GM10248 (cell line): ENCODE measurements around the gene ZBED4.

Experiments
- CTCF ChIA-PET: fragments of 300-600 bp; sonication (Branson Sonifier 250); formaldehyde crosslinking; extraction: SDS; loops from one replicate; lab custom pipeline; 2021; ENCODE audit warnings: antibody characterized with exemption; lab: Yijun Ruan, JAX
- POLR2A ChIA-PET: fragments of 350-650 bp; sonication (Branson Sonifier 250); formaldehyde crosslinking; extraction: SDS; loops from one replicate; lab custom pipeline; 2020; ENCODE audit warnings: antibody characterized with exemption; lab: Yijun Ruan, JAX
- DNase-seq: peaks from one replicate; pipeline ENCODE4 v3.0.0; 2012; ENCODE audit errors: extremely low spot score
- TF ChIP-seq, protein P1 (sequence below): IDR thresholded peaks from 2 replicates; pipeline ENCODE4 v1.5.1; 2012; ENCODE audit warnings: mild to moderate bottlenecking, low read depth; ENCODE audit errors: extremely low read depth, missing control alignments, control extremely low read depth

The ZBED4 gene

DNA sequence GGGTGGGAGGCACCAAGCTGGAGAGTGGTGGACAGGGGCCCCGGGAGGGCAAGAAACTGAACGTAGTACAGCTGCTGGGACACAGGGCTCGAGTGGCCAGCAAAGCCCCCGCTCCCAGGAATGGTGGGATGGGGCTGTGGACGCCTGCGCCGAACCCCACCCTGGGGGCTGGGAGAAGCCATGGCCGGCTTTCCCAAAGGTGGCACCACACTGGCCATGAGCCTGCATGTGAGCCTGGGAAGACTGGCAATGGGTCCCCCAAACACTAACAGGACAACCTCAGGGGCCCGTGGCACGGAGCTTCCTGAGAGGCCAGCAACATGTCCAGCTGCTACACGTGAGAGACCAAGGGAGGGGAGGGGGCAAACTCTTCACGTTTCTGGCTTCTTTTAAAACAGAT lies 60.6 kb downstream of the ZBED4 start:
- TF ChIP-seq, protein P1, sequence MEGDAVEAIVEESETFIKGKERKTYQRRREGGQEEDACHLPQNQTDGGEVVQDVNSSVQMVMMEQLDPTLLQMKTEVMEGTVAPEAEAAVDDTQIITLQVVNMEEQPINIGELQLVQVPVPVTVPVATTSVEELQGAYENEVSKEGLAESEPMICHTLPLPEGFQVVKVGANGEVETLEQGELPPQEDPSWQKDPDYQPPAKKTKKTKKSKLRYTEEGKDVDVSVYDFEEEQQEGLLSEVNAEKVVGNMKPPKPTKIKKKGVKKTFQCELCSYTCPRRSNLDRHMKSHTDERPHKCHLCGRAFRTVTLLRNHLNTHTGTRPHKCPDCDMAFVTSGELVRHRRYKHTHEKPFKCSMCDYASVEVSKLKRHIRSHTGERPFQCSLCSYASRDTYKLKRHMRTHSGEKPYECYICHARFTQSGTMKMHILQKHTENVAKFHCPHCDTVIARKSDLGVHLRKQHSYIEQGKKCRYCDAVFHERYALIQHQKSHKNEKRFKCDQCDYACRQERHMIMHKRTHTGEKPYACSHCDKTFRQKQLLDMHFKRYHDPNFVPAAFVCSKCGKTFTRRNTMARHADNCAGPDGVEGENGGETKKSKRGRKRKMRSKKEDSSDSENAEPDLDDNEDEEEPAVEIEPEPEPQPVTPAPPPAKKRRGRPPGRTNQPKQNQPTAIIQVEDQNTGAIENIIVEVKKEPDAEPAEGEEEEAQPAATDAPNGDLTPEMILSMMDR, result no peak

DNA sequence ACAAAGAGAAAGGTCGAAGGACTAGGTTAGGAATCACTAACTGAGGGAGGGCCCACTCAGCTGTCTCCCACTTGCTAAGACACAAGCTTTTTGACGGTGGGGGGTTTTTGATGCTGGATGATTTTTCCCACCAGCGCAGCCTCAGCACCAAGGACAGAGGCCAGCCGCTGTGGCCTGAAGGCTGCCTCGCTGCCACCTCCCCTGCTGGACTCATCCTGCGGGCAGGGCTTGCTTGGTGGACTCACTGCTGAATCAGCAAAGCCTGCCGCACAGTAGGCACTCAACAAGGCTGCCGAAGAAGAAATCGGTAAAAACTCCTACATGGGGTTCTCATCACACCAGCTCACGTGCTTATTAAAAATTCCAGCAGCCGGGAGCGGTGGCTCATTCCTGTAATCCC lies 62.0 kb downstream of the ZBED4 start:
- CTCF ChIA-PET, result interaction anchor here (0.7 to 2.9 kb wide), 3 partner anchors 8 to 115 kb away, joined by 3 to 8 read pairs (median 3); no protein-coding TSS in a partner anchor
- POLR2A ChIA-PET, result no interaction called here
- TF ChIP-seq, protein P1, result no peak
- no peak for DNase-seq

More for the DNA sequence above, 60.6 kb downstream of the ZBED4 start:
- CTCF ChIA-PET, result interaction anchor here (0.7 to 2.9 kb wide), 3 partner anchors 9 to 116 kb away, joined by 3 to 8 read pairs (median 3); no protein-coding TSS in a partner anchor
- POLR2A ChIA-PET, result no interaction called here
- DNase-seq, result no peak

DNA sequence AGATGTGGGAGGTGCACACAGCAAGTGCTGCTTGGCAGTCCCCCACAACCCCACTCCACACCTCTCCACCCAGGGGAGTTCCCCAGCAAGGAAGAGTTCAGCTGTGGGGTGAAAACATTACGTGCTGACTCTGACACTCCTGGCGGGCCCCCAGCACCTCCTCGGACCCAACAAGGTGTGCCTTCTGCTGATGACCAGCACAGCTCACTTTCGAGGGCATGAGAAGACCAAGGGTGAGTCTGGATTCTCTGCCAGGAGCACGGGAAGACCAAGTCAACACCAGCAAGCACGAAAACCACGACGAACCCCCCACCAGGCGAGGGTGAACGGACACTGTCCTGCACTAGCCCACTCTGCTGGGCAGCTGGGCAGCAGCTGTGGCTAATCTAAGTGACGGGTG lies 63.2 kb downstream of the ZBED4 start:
- DNase-seq, result no peak
- ChIA-PET POLR2A (no interaction called here), CTCF (interaction anchor here (0.9 to 2.9 kb wide), 4 partner anchors 9 to 114 kb away, joined by 3 to 8 read pairs (median 4); no protein-coding TSS in a partner anchor)
- TF ChIP-seq, protein P1, result no peak

DNA sequence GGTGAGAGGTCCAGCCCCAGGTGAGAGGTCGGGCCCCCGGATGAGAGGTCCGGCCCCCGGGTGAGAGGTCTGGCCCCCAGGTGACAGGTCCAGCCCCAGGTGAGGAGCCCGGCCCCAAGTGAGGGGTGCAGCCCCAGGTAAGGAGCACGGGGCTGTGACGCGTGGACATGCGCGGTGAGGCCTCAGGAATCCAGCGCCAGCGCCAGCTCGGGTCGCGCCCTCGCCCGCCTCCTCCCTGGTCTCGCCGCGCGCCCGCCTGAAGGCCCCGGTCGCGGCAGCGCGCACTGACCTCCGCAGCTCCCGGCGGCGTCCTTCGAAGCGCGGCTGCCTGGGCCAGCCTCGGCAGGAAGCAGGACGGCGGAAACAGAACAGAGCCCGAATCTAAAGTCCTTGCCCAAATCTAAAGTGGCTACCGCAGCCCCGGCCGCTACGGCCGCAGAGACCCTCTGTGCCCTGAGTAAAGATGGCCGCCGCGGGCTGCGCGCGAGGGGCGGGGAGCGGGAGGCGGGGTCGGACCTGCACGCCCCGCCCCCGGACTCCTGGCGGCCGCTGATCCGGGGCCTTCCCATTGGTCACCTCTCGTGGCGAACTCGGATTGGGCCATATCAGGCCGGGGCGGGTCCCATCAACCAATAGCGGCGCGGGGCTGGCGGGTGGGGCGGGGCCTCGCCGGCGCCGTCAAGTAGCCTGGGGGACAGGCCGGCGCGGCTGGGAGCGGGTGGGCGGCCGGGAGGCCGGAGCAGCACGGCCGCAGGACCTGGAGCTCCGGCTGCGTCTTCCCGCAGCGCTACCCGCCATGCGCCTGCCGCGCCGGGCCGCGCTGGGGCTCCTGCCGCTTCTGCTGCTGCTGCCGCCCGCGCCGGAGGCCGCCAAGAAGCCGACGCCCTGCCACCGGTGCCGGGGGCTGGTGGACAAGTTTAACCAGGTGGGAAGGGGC lies 64.6 kb downstream of the ZBED4 start, which contains the start of the genes ALG12 and CRELD2:
Gene ALG12 (minus strand): TSS at position 465 of the 937 bp plus-strand sequence. CDS start 4,673 bp downstream, outside the sequence.
Gene CRELD2 (plus strand): TSS at position 661 of the 937 bp plus-strand sequence. CDS start 136 bp downstream, at position 797.
- ChIA-PET CTCF (interaction anchor here (0.9 to 1.8 kb wide), 3 partner anchors 7 to 13 kb away, joined by 3 to 5 read pairs (median 3); no protein-coding TSS in a partner anchor), POLR2A (interaction anchor here (0.5 kb wide), 1 partner anchor 239 kb away, joined by 4 read pairs; no protein-coding TSS in a partner anchor)
- peak; percentile 99 for DNase-seq
- TF ChIP-seq, protein P1, result no peak

DNA sequence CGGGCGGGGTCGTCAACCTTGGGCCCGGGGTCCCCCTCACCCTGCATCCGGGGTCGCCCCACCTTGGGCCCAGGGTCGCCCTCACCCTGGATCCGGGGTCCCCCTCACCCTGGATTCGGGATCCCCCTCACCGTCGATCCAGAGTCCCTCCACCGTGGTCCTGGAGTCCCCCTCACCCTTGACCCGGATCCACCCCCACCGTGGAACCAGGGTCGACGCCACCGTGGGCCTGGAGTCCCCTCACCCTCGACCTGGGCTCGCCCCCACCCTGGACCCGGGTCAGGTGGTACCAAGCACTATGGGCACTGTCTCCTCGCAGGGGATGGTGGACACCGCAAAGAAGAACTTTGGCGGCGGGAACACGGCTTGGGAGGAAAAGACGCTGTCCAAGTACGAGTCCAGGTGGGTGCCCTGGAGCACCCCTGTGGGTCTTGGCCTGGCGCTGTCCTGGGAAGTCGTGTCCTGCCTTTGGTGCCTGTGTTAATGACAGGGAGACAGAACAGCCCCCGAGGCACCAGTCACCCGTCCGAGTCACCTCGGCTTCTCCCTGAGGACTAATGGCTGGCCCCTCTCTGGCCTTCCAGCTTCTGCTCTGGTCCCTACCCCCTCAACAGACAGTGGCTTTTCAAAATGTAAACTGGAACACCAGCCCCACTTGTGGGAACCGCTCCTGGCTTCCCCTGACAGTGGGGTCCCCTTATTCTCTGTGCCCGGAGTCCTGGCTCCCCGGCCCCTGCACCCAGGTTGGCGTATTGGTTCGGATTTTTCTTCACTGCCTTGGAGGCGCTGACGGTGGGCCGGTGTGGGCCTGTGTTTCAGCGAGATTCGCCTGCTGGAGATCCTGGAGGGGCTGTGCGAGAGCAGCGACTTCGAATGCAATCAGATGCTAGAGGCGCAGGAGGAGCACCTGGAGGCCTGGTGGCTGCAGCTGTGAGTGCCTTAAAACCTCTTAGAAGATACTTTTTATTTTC lies 65.6 kb downstream of the ZBED4 start:
- ChIA-PET POLR2A (no interaction called here), CTCF (interaction anchor here (1.0 to 1.8 kb wide), 2 partner anchors 12 to 14 kb away, joined by 3 to 5 read pairs; no protein-coding TSS in a partner anchor)
- DNase-seq, result no peak
- TF ChIP-seq, protein P1, result no peak
